ENCODE data around the gene EDN2.

EDN2 gene

GRCh38 chr1:41516168-41517061, 31.9 kb upstream of the EDN2 start:
- DNase-seq, result peak; percentile 65 to 76

DNA sequence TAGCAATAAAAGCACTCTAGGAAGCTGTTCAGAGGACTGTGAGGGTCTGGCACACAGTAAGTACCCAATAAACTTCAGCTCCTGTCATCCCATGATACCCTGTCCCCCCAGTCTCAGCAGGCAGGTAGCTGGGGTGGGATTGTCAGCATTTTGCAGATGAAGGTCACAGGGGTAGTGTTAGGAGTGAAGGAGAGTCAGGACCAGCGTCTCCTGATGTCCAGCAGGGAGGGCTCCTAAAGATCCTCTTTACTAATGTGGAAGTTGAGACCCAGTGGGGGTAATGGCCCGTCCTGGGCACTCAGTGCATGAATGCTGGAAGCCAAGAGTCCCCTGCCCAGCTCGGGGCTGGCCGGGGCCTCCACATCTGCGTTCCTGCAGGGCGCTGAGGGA, 31.3 kb upstream of the EDN2 start:
- no peak for DNase-seq

GRCh38 chr1:41515131-41515678, 30.7 kb upstream of the EDN2 start:
- no peak for DNase-seq

DNA sequence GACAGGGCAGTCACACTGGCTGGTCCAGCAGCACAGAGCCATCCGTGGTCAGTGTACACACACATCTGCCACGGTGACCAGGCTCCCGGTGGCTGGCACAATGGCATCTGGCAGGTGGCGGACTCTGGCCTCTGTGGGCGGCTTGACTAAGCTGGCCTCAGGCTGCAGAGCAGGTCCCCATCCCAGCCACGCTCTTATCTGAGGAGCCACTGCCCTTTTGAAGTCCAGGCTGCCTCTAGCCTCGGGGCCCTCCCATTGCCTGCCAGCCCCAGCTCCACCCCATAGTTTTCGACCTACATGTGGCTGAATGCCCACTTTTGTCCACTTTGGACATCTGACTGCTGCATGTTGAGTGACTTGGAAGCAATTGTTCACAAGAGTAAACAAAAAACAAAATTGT, 29.9 kb upstream of the EDN2 start:
- no peak for DNase-seq

- peak; percentile 44 for DNase-seq
Observed at GRCh38 chr1:41513383-41513735, 28.9 kb upstream of the EDN2 start.

DNA sequence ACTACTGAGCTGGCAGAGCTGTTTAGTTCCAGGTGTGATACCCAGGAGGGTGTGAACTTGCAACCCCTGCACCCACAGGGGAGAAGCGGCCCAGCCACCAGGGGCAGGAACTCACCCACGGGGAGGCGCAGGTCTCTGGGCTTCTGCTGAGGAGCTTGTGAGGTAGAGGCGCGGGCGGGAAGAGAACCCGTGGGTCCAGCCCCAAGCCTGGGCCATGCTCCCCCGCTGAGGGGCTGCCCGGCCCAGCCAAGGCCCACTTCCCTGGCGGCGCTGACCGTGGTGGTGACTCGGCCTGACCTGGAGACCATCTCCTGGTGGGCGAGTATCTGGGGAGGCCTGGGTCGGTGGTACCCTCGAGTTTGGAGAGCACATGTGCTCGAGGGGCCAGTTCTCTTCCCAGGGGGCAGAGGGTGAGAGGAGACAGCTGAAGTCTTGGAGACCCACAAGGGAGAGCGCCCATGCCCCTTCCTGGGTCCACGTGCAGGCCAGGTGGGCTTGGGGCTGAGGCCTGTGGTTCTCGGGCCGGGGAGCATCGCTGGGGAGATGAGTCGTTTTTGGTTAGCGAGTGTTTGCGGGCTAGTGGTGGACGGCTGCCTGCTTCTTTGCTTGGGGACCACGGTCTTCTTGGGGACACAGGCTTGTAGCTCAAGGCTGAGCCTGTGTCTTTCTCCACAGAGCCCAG, 28.4 kb upstream of the EDN2 start:
- DNase-seq, result no peak

GRCh38 chr1:41511239-41511540, 26.7 kb upstream of the EDN2 start:
- DNase-seq, result no peak

DNA sequence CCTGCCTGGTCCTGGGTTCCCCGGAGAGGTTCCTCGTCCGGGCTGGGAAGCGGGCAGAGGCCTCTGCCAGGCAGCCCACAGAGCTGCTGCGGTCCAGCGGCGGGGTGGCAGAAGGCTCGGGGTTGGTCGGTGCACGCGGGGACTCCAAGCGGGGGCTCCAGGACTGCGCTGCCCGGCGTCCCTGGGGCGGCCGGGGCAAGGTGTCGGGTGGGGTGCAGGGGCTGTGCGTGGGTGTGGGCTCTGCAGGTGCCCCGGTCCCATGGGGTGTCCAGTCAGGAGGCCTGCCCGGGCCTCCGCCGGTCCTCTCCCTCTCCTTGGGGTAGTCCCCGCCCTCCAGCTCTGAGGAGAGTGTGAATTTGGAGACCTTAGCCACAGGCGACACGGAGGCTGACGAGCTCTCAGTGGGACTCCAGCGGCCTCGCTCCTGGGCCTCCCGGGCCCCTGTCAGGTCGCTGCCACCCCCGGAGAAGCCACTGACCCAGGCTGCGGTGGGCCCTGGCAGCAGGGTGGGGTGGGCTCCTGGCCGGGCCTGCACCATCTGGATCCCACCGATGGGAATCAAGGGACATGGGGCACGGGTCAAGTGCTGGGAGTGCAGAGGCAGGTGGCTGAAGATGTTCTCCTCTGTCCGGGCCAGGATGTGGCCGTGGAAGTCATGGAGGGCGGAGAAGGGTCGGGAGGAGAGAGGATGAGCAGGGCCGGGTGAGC, 26.2 kb upstream of the EDN2 start:
- DNase-seq, result no peak

DNA sequence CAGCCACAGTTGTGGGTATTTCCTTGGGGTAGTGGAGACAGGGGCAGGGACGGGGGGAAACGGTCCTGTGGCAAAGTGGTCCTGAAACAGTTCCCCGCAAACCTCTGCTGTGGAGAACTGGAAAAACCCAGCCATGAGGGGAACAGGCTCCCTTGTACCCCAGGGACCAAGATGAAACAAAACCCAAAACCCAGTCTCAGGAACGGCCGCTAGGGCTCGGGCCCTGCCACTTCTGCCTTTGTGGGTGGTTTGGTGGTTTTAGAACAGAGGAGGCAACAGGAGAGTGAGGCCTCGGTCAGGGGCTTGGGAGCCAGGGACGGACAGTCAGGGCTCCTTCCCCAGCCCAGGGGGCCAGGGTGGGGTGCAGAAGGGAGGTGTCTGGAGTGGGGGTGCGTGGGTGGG, 24.8 kb upstream of the EDN2 start:
- DNase-seq, result no peak

DNA sequence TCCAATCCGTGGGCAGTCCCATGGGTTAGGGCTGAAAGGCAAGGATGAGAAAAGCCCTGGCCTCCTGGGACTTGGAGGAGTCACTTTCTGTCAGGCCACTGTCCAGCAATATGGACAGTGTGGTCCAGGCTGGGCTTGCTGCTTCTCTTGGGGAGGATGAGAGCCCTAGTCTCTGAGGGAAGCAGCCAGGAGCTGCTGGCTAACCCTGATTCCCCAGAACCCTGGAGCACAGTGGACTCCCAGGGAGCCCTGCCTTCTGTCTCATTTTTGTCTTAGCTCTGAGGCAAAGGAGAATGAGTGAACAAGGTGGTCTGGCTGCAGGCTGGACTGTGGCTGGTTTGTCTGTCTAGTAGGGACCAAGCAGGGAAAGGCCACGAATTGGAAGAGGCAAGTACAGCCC, 23.8 kb upstream of the EDN2 start:
- DNase-seq, result no peak

- DNase-seq, result no peak
Observed at GRCh38 chr1:41507836-41508235, 23.4 kb upstream of the EDN2 start.

DNA sequence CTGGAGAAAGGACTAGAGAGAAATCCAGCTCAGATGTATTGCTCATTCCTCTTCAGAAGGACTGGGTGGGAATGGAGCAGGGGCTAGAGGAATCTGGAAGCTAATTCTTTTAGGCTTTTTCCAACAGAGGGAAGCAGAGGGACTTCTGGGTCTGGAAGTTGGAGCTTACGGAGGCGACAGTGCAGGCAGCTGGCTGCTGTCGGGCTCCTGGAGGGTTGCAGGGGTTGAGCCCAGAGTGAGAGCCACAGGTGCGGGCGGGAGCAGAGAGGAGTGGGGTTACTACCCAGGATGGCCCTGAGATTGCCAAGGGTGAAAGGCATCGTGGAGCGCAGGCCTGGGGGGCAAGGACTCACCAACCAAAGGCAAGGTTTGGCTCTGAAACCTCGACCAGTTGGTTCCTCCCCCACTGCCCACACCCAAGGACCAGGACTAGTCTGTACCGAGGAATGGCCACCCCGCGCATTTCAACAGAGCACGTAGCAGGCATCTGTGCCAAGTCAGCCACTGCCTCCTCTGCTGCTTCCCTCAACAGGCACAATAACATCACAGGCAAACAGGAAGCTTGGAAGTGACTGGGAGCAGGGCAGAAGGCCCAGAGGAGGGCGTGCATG, 22.7 kb upstream of the EDN2 start:
- no peak for DNase-seq

DNA sequence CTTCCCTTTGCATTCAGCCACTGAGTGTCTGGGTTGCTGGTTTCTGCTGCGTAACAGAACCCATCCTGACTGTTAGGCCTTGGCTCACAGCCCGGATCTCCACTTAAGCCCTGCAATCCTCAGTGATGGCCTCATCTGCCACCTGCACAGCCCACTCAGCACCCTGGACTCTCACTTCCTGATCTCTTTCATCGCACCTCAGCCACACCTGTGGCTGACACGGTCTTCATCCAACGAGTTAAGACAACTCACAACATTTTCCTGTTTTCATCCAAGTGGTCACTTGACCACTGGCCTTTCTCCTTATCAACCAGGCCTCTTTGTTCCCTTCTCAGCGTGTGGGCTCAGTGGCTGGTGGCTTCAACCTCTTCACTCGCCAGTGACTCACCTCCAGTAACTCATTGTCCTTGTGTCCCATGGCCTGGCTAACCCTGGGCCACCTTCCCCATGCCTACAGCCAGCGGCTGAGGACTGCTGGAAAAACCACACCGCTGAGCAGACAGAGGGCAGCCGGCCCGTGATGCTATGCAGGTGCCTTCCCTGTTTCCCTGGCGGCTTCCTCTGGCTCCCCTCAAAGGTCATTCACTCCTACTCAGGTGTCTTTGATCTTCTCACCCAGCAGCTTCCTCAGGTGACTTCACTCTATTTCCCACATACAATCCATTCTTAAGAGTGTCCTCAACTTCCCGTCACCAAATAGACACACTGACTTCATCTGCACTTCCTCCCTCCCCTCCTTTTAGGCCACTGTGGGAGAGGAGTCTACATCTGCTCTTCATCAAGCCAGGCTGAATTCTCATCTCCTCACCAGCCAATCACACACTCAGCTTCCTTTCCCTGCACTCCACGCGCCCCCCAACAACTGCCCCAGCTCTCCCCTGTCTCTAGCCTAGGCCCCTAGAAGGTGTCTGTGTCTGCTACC, 19.9 kb upstream of the EDN2 start:
- no peak for DNase-seq

DNA sequence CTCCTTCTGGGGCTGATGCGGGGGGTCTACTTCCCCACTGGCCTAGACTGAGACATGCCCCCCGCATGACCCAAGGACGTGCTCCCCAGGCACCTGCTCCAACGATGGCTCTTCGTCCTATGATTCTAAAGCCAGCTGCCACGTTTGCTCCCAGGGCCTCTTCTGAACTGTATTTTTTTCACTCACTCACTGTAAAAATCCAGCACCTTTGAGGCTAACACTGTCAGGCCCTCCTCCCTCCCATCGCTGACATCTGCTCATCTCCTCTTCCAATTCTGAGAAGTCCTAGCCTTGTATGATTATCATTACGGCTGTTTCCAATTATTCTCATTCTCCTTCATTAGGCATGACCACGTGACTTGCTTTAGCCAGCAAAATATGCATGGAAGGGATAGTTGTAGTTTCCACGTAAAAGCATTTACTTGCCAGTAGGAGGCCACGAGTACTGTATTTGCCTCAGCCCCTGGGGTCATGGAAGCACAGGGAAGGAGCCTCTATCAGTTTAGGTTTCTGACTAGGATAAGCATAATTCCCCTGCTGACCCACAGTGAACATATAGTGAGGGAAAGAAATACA, 19.1 kb upstream of the EDN2 start:
- no peak for DNase-seq

GRCh38 chr1:41502912-41503311, 18.4 kb upstream of the EDN2 start:
- no peak for DNase-seq

GRCh38 chr1:41501581-41501980, 17.1 kb upstream of the EDN2 start:
- no peak for DNase-seq

DNA sequence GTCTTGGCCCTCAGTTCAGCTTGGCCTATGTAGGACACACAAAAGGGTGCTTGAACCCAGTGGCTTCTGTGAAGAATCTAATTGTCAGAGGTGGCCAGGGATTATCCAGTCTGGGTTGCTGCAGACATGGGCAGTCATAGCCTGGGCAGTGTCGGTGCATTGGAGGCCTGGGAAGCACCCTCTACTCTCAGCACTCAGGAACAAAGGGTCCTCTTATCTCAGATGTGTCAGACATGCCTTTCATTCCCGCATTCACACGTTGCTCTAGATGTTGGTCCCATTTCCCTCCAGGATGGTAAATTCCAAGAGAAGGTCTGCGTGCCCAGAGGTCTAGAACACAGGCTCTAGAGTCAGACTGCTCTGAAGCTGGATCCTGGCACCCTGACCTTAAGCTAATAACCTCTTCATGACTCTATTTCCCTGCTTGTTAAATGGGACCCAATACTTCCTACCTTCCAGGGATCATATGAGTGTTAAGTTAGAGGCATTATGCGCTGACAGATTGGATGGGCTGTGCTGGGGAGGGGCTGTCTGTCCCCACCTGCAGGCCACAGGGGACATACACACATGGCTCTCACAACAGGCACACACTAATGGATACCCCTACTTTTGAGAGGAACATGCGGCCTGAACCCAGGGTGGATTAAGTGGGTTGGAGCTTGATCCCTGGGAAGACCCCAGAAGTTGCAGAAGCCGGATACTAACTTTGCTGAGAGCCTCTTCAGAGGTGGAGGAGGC, 16.5 kb upstream of the EDN2 start:
- no peak for DNase-seq

GRCh38 chr1:41500378-41500777, 15.9 kb upstream of the EDN2 start:
- DNase-seq, result no peak

DNA sequence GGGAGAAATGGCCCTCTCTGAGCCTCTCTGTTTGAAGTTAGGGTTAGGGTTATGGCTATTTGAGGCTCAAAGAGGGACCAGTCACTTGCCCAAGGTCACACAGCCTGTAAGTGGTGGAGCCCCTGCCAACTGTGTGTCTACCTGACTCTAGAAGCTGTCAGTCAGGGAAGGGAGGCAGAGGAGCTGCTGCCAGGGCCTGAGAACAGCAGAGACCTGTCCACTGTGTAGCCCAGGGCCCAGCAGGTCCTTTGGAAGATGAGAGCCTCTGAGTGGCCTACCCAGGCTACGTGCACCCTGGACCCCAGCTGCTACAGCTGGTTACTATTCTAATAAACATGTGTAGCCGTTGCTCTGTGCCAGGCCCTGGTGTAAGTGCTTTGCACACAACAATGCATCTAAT, 15.1 kb upstream of the EDN2 start:
- DNase-seq, result no peak

DNA sequence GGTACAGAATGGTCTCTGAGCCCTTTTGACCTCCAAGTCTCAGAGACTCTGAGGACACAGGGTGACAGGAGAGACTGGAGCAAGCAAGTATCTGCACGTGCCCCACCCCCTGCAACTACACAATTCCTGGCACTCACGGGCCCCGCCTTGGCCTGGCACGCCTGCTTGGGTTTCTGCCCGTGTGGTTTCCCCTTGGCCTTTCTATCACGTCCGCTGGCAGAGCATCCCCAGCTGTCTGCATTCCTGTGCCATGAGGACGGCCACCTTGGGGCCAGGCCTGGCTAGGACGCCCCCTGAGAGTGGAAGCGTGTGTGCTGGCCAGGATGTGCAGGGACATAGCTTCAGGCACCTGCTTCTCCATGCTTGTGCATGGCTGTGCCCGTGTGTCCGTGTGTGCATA, 14.3 kb upstream of the EDN2 start:
- no peak for DNase-seq

DNA sequence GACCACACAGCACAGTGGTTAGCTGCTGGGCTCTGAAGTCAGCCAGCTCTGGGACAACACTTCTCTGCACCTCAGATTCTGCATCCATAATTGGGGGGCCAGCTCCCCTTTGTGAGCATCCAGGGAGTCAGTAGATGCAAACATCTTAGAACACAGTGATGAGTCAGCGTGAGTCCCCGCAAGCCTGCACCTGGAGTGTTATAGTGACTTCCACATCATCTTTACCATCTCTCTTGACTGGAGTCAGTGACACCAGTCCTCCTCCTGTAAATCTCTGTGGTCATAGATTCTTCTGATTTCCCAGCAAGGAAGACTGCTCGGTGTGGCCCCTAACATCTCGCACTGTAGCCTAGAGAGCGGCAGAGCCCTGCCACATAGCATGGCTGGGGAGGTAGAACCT, 13.9 kb upstream of the EDN2 start:
- DNase-seq, result no peak

All from stimulated activated CD4-positive, alpha-beta T cell treated with anti-CD3 and anti-CD28 coated beads, Interleukin-2, amount 100 ng/mL, for 24 hours (primary cell).